ENCODE data around the gene SLC25A18.

SLC25A18 gene

DNA sequence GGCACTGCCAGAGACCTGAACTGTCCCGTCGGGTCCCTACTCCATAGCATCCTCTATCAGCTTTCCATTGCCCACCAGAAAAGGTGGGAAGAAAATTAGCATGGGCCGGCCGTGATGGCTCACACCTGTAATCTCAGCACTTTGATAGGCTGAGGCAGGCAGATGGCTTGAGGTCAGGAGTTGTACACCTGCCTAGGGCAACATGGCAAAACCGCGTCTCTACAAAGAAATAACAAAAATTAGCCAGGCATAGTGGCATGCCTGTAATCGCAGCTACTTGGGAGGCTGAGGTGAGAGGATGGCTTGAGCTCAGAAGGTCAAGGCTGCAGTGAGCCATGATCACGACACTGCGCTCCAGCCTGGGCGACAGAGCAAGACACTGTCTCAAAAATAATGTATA is 3.5 kb downstream of the SLC25A18 start:
- TF ChIP-seq, protein P1, sequence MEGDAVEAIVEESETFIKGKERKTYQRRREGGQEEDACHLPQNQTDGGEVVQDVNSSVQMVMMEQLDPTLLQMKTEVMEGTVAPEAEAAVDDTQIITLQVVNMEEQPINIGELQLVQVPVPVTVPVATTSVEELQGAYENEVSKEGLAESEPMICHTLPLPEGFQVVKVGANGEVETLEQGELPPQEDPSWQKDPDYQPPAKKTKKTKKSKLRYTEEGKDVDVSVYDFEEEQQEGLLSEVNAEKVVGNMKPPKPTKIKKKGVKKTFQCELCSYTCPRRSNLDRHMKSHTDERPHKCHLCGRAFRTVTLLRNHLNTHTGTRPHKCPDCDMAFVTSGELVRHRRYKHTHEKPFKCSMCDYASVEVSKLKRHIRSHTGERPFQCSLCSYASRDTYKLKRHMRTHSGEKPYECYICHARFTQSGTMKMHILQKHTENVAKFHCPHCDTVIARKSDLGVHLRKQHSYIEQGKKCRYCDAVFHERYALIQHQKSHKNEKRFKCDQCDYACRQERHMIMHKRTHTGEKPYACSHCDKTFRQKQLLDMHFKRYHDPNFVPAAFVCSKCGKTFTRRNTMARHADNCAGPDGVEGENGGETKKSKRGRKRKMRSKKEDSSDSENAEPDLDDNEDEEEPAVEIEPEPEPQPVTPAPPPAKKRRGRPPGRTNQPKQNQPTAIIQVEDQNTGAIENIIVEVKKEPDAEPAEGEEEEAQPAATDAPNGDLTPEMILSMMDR (IDR thresholded peaks at IDR 0.05; ENCODE audit: borderline replicate concordance, control extremely low read depth, extremely low read depth, insufficient read depth, missing control alignments) = no peak
- in situ Hi-C loops (cut with MboI; ENCODE audit: low sequenced_read_pairs, unreplicated experiment) = no loop called here
- no peak for DNase-seq (ENCODE audit: low spot score)

DNA sequence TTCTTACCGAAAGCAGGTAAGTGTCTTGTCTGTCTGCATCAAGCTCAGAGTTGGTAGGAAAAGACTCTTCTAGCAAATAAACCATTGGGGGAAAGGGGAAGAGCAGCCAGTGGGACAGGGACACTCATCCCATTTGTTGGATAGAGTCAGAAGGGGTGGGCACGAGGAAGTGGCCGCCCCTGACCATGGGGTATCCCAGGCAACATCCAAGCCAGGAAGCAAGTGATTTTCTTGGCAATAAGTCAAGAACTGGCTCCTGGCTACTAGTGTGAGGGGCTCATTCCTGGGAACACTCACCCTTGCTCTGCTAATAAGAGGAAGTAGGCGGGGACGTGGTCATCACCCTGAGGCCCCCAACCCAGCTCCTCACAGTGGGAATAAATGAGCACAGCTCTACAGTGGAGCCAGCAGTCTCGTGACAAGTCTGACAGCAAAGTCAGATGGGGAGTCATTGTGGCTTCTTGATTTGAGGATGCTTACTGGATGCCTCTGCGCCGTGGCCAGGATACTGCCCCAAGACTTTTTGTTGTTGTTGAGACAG is 6.7 kb downstream of the SLC25A18 start:
- in situ Hi-C loops (cut with MboI; ENCODE audit: low sequenced_read_pairs, unreplicated experiment) = no loop called here
- TF ChIP-seq, protein P1 (IDR thresholded peaks at IDR 0.05; ENCODE audit: borderline replicate concordance, control extremely low read depth, extremely low read depth, insufficient read depth, missing control alignments) = no peak
- no peak for DNase-seq (ENCODE audit: low spot score)

DNA sequence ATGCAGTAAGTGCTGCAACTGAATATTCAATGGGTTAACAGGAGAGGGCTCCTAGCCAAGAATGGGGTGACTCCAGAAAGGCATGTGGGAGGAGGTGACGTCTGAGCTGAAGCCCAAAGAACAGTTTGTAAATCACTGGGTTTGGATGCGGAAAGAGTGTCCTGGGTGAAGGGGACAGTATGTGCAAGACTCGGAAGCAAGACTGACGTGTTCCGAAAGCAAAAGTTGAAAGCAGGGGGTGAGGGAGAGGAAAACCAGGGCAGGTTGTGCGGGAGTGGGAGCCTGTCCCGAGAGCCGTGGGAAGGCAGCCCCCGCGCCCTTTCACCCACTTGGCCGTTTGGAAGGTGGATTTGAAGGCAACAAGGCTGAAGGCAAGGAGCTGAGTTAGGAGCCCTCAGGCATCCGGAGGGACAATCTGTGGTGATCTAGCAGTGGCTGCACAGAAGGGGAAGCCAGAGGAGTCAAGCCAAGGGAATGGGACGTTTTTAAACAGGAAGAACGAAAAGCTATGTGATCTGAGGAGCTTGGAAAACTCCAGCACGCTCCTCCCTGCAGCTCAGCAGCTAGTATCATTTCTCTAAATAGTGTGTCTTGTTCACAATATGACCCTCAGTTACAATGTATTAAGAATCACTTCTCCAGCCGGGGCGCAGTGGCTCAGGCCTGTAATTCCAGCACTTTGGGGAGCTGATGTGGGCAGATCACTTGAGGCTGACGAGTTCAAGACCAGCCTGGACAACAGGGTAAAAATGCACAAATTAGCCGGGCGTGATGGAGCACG is 7.7 kb downstream of the SLC25A18 start:
- in situ Hi-C loops (cut with MboI; ENCODE audit: low sequenced_read_pairs, unreplicated experiment) = no loop called here
- no peak for DNase-seq (ENCODE audit: low spot score)
- TF ChIP-seq, protein P1 (IDR thresholded peaks at IDR 0.05; ENCODE audit: borderline replicate concordance, control extremely low read depth, extremely low read depth, insufficient read depth, missing control alignments) = no peak

DNA sequence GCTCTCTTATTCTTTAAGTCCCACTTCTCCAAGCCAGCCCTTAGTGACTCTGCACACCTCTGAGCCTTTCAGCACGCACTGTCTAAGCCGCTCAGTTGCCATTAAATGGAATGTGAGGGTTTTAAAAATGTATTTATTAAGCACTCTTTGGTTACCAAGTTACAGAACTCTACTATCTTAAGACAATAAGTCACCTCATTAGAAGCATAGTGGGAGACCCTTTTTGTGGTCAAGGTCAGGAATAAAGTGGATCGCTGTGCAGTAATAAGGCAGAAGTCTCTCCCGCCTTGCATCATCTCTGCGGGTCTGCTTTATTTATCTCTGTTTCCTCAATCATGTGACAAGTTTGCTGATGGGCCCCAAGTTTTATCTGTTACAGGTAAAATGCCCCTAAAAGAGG is 11.9 kb downstream of the SLC25A18 start:
- TF ChIP-seq, protein P1 (IDR thresholded peaks at IDR 0.05; ENCODE audit: borderline replicate concordance, control extremely low read depth, extremely low read depth, insufficient read depth, missing control alignments) = no peak
- in situ Hi-C loops (cut with MboI; ENCODE audit: low sequenced_read_pairs, unreplicated experiment) = no loop called here
- DNase-seq (ENCODE audit: low spot score) = no peak

DNA sequence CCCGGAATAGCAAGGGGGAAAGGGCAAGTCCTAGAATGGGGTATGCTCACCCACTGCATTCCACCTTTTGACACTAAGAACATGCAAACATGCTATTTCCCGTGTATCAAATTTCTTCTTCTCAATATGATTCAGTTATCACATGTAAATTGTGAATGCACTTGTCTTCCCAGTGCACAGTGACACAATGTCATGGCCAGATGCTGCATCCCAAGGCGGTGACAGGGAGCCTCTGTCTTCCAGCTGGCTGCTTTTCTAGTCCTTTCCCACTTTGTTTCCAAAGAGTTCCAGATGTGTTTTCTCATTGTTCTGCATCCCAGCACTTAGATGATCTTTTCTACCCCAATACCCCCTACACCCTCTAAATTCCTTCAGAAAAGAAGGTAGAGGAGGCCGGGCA is 12.4 kb downstream of the SLC25A18 start:
- DNase-seq (ENCODE audit: low spot score) = no peak
- TF ChIP-seq, protein P1 (IDR thresholded peaks at IDR 0.05; ENCODE audit: borderline replicate concordance, control extremely low read depth, extremely low read depth, insufficient read depth, missing control alignments) = no peak
- in situ Hi-C loops (cut with MboI; ENCODE audit: low sequenced_read_pairs, unreplicated experiment) = no loop called here

DNA sequence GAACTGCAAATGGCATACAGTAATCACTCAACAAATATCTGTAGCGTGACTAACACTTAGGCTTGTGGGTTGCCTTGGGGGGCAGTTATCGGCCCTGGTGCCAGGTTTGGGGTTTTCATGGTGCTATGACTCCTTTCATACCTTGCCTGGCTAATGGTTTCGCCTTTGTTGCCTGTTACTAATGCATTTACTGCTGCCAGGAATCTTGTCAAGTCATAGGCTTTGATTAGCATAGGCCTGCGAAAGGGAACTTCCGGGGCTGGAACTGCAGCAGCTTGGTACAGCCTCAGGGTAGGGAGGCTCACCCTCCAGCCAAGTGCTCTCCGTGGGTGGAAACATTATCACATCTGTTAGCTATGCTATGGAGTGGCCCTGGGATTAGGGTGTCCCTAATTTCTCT is 13.2 kb downstream of the SLC25A18 start:
- in situ Hi-C loops (cut with MboI; ENCODE audit: low sequenced_read_pairs, unreplicated experiment) = no loop called here
- TF ChIP-seq, protein P1 (IDR thresholded peaks at IDR 0.05; ENCODE audit: borderline replicate concordance, control extremely low read depth, extremely low read depth, insufficient read depth, missing control alignments) = no peak
- no peak for DNase-seq (ENCODE audit: low spot score)
